Stimulated activated effector memory CD8-positive, alpha-beta T cell treated with anti-CD3 and anti-CD28 coated beads, Interleukin-12 subunit alpha, Interleukin-12 subunit beta, amount 100 ng/mL, for 72 hours (primary cell): ENCODE data around the gene UBE2I.

ENCODE experiments used
- ATAC-seq: fragments of 150-1000 bp; cut with Tn5 transposase; 2 replicates; pipeline ENCODE4 v1.10.0; 2021
- DNase-seq, 2 donors: peaks; one replicate each; pipeline ENCODE4 v3.0.0; 2021 to 2022; ENCODE audit warnings: low spot score in 2 of 2
- H3K27ac Mint-ChIP-seq: one replicate; pipeline ENCODE4 v1.8.0; 2022; ENCODE audit warnings: mild to moderate bottlenecking, mixed read lengths
- H3K36me3 Mint-ChIP-seq: one replicate; pipeline ENCODE4 v1.8.0; 2022; ENCODE audit warnings: mild to moderate bottlenecking, mixed read lengths
- H3K4me1 Mint-ChIP-seq: one replicate; pipeline ENCODE4 v1.8.0; 2022; ENCODE audit warnings: mixed read lengths
- H3K4me3 Mint-ChIP-seq: one replicate; pipeline ENCODE4 v1.8.0; 2022; ENCODE audit warnings: mild to moderate bottlenecking, mixed read lengths
- H3K9me3 Mint-ChIP-seq: one replicate; pipeline ENCODE4 v1.8.0; 2022; ENCODE audit warnings: mixed read lengths

UBE2I gene

DNA sequence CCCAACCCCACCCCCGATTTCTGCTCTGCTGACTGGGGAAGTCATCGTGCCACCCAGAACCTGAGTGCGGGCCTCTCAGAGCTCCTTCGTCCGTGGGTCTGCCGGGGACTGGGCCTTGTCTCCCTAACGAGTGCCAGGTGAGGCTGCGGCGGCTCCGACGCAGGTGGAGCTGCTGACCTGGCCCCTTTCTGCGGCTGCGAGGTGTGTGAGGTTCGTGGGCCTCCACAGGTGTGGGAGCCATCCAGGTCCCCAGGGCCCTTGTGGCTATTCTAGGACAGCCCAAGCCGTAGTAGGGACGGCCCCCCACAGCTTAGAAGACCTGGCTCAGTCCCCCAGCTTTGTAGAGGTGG, 3.0 kb downstream of the UBE2I start:
- no peaks in the 10 kb centered on the region for H3K9me3 Mint-ChIP-seq
- peak overlapping the region; percentile 73 for H3K27ac Mint-ChIP-seq
- ATAC-seq (no peak), DNase-seq (no peak)
- peak overlapping the region; percentile 94 for H3K4me3 Mint-ChIP-seq
- peaks cover 90% of the 10 kb centered on the region for H3K36me3 Mint-ChIP-seq
- peaks cover 30% of the 10 kb centered on the region for H3K4me1 Mint-ChIP-seq

DNA sequence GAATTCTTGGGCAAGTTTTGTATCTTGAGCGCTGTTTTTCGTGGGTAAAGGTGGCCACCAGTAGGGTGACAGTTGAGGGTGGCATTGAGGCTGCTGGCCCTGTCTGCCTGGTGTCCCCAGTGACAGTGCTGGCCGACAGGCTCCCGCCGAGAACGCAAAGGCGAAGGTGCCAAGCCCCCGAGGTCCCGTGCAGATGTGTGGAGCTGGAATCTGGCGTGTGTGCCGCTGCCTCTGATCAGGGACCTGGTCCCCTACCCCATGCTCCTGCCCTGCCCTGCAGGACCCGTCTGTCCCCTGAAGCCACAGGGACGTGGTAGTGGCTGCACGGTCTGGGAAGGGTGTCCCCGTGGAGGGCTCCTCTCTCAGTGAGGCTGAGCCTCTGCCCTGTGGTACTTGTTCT, 3.5 kb downstream of the UBE2I start:
- DNase-seq (no peak), ATAC-seq (no peak)
- H3K4me1 Mint-ChIP-seq, result peaks cover 35% of the 10 kb centered on the region
- H3K9me3 Mint-ChIP-seq, result no peaks in the 10 kb centered on the region
- H3K27ac Mint-ChIP-seq, result peak overlapping the region; percentile 73
- peak overlapping the region; percentile 94 for H3K4me3 Mint-ChIP-seq
- peaks cover 94% of the 10 kb centered on the region for H3K36me3 Mint-ChIP-seq

GRCh38 chr16:1313721-1314369, 4.4 kb downstream of the UBE2I start:
- H3K27ac Mint-ChIP-seq, result peak overlapping the region; percentile 80

GRCh38 chr16:1314399-1315068, 5.1 kb downstream of the UBE2I start:
- peak overlapping the region; percentile 80 for H3K27ac Mint-ChIP-seq

More at GRCh38 chr16:1313721-1314369, 4.4 kb downstream of the UBE2I start:
- peaks cover 94% of the 10 kb centered on the region for H3K36me3 Mint-ChIP-seq
- no peak for ATAC-seq
- no peak for DNase-seq
- no peak overlapping the region for H3K4me3 Mint-ChIP-seq
- H3K9me3 Mint-ChIP-seq, result no peaks in the 10 kb centered on the region
- peaks cover 42% of the 10 kb centered on the region for H3K4me1 Mint-ChIP-seq

GRCh38 chr16:1315081-1316032, 5.9 kb downstream of the UBE2I start:
- H3K36me3 Mint-ChIP-seq, result peaks cover 100% of the 10 kb centered on the region

More at GRCh38 chr16:1314399-1315068, 5.1 kb downstream of the UBE2I start:
- H3K9me3 Mint-ChIP-seq, result no peaks in the 10 kb centered on the region
- no peak for ATAC-seq
- peaks cover 97% of the 10 kb centered on the region for H3K36me3 Mint-ChIP-seq
- no peak for DNase-seq
- H3K4me1 Mint-ChIP-seq, result peaks cover 42% of the 10 kb centered on the region
- no peak overlapping the region for H3K4me3 Mint-ChIP-seq

GRCh38 chr16:1316033-1316405, 6.6 kb downstream of the UBE2I start:
- DNase-seq (no peak), ATAC-seq (no peak)
- H3K4me1 Mint-ChIP-seq, result peaks cover 32% of the 10 kb centered on the region
- no peak overlapping the region for H3K27ac Mint-ChIP-seq
- H3K4me3 Mint-ChIP-seq, result no peak overlapping the region
- no peaks in the 10 kb centered on the region for H3K9me3 Mint-ChIP-seq
- peaks cover 100% of the 10 kb centered on the region for H3K36me3 Mint-ChIP-seq

More at GRCh38 chr16:1315081-1316032, 5.9 kb downstream of the UBE2I start:
- no peak overlapping the region for H3K4me3 Mint-ChIP-seq
- ATAC-seq, result no peak
- H3K4me1 Mint-ChIP-seq, result peaks cover 38% of the 10 kb centered on the region
- H3K9me3 Mint-ChIP-seq, result no peaks in the 10 kb centered on the region
- no peak overlapping the region for H3K27ac Mint-ChIP-seq
- no peak for DNase-seq

DNA sequence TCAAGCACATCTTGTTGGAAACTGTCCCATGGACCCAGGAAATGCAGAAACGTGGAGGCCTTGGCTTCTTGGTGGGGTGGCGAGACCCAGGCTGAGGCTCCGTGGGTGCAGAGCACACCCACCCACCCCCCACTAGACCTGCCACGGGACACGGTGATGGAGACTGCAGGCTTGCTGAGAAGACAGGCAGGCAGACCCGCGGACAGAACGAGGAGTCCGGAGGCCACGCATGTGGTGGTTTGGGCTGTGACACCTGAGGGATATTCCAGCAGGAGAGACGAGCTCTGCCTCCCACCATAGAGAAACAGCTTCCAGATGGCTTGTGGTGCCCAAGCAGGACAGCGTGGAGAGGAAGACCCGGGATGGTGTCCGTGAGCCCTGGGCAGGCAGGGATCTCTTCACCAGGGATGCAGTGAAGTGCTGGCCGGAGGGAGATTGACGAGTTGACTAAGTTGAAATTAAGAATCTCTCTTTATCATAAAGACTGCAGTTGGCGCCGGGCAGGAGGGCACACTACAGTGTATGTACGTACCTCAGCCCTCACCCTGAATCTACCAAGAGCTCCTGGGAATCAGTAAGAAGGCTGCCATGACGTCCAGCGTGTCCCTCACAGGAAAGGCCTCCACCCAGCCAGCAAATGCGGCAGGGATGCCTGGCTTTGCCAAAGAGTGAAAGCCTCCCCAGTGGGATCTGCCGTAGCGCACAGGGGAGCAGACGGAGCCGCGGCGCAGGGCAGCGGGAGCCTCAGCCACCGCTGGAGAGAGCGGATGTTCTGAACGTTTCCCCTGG, 8.2 kb downstream of the UBE2I start:
- ATAC-seq (no peak), DNase-seq (no peak)
- H3K4me3 Mint-ChIP-seq, result no peak overlapping the region
- H3K27ac Mint-ChIP-seq, result peak overlapping the region; percentile 37
- H3K9me3 Mint-ChIP-seq, result no peaks in the 10 kb centered on the region
- H3K4me1 Mint-ChIP-seq, result peaks cover 20% of the 10 kb centered on the region
- H3K36me3 Mint-ChIP-seq, result peaks cover 100% of the 10 kb centered on the region

DNA sequence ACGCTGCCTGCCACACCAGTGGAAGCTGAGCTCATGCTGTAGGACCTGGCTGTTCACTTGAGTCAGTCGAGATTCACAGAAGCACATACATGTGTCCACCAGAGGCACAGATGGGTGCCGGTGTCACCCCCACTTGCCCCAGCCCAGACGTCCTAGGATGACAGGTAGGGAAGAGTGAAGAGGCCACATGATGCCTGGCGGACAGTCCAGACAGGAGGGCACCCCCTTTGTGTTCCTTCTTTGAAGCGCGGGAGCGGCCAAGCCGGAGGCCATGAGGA, 8.8 kb downstream of the UBE2I start:
- H3K36me3 Mint-ChIP-seq, result peaks cover 100% of the 10 kb centered on the region

DNA sequence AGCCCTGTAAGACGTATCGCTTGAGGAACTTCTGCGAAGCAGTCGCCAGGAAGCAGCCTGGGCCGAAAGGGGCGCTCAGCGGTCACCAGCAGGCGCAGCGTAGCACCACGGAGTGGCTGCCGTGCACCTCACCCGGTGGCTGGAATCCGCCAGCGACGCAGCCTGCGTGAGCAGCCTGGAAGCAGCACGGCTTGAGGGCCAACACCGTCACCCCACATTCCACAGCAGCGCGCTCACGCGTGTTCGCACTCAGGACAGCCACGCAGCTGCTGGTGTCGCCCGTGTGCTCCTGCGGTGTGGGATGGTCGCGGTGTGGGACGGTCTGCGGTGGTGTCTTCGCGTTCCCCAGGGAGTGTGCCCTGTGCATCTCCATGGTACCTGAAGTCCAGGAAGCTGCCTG, 9.6 kb downstream of the UBE2I start:
- H3K27ac Mint-ChIP-seq, result no peak overlapping the region

More for the DNA sequence above, 8.8 kb downstream of the UBE2I start:
- H3K4me3 Mint-ChIP-seq, result no peak overlapping the region
- ATAC-seq (no peak), DNase-seq (no peak)
- H3K9me3 Mint-ChIP-seq, result no peaks in the 10 kb centered on the region
- peaks cover 15% of the 10 kb centered on the region for H3K4me1 Mint-ChIP-seq
- peak overlapping the region; percentile 37 for H3K27ac Mint-ChIP-seq

GRCh38 chr16:1320097-1320496, 10.7 kb downstream of the UBE2I start:
- H3K4me1 Mint-ChIP-seq, result peaks cover 14% of the 10 kb centered on the region
- DNase-seq (no peak), ATAC-seq (no peak)
- peaks cover 100% of the 10 kb centered on the region for H3K36me3 Mint-ChIP-seq
- H3K27ac Mint-ChIP-seq, result no peak overlapping the region
- no peak overlapping the region for H3K4me3 Mint-ChIP-seq
- H3K9me3 Mint-ChIP-seq, result no peaks in the 10 kb centered on the region

More for the DNA sequence above, 9.6 kb downstream of the UBE2I start:
- peaks cover 14% of the 10 kb centered on the region for H3K4me1 Mint-ChIP-seq
- no peak overlapping the region for H3K4me3 Mint-ChIP-seq
- no peaks in the 10 kb centered on the region for H3K9me3 Mint-ChIP-seq
- no peak for ATAC-seq
- DNase-seq, result no peak
- peaks cover 100% of the 10 kb centered on the region for H3K36me3 Mint-ChIP-seq

DNA sequence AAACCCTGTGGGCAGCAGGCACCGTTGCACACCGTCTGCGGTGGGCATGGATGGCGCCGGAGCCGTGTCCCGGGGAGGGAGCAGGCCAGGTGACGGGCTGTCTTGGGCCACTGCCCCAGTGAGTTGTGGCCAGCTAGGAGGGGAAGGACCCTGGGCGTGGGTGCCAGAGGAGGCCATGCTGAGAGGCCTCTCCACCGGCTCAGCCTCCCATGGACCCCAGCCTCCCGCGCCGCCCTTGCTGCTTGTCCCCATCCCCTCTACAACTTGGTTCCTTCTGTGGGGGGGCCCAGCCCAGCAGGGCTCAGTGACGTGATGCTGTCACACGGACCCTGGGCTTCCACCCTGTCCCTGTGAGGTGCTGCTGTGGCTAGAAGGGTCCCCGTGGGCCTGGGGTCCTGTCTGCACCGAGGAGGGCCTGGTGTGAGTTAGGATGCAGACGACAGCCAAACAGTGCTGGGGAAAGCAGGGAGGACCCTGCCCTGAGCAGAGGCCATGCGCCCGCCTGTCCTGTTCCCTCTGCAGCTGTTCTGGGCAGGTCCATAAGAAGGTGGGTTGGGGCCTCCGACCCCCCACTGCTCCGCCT, 11.3 kb downstream of the UBE2I start:
- Mint-ChIP-seq H3K27ac (no peak overlapping the region), H3K4me3 (no peak overlapping the region), H3K9me3 (no peaks in the 10 kb centered on the region), H3K4me1 (peaks cover 14% of the 10 kb centered on the region), H3K36me3 (peaks cover 100% of the 10 kb centered on the region)
- DNase-seq (no peak), ATAC-seq (no peak)

DNA sequence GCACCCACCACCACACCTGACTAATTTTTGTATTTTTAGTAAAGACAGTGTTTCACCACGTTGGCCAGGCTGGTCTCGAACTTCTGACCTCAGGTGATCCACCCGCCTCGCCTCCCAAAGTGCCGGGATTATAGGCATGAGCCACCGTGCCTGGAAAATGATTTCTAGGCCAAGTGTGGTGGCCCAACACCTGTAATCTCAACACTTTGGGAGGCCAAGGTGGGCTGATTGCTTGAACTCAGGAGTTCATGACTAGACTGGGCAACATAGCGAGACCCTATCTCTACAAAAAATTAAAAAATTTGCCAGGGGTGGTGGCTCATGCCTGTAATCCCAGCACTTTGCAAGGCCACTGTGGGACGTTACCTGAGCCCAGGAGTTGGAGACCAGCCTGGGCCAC, 13.0 kb downstream of the UBE2I start:
- Mint-ChIP-seq H3K27ac (no peak overlapping the region), H3K36me3 (peaks cover 93% of the 10 kb centered on the region), H3K4me1 (peaks cover 12% of the 10 kb centered on the region), H3K9me3 (no peaks in the 10 kb centered on the region), H3K4me3 (no peak overlapping the region)
- no peak for DNase-seq
- no peak for ATAC-seq

DNA sequence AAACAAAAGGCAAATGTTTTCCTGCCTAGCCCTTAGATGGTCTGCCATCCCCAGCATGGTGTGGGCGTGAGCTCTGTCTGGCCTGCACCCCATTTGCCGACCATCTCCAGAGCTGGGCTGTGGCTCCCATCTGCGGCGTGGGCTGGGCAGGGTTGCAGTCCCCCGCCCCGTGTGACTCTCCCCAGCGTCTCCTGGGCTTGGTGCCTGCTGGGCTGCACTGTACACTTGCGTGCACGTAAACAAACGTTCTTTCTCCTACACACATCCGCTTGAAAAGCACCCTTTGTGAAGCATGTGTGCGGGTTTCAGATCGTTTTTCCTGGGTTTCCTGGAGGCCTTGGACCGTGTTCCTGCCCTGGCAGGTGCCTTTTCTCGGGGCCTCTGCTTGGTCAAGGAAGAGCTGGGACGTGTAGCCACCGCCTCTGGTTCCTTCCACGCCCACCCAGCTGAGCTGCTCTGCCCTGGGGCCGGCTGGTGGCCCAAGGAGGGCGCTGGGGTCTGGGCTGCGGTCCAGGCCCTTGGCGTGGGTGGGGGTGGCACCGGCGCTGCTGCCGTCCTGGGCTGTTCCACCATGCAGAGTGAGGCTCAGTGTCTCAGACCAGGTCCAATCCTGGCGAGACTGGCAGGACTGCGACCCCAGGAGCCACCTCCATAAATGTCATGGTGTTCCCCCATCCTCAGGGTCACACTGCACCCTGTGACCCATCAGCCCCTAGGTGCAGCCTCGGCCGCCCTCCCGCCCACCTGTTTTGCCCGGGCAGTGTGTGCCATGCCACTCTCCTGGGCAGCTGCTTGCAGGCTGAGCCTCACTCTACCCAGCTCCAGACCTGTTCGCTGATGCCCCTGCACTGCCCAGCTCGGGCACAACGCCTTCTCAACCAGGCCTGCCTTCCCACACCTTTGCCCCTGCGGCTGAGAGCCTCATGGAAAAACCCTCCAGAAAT, 14.1 kb downstream of the UBE2I start:
- ATAC-seq (no peak), DNase-seq (no peak)
- Mint-ChIP-seq H3K4me3 (no peak overlapping the region), H3K27ac (no peak overlapping the region), H3K9me3 (no peaks in the 10 kb centered on the region), H3K36me3 (peaks cover 81% of the 10 kb centered on the region), H3K4me1 (peaks cover under 1% of the 10 kb centered on the region)

DNA sequence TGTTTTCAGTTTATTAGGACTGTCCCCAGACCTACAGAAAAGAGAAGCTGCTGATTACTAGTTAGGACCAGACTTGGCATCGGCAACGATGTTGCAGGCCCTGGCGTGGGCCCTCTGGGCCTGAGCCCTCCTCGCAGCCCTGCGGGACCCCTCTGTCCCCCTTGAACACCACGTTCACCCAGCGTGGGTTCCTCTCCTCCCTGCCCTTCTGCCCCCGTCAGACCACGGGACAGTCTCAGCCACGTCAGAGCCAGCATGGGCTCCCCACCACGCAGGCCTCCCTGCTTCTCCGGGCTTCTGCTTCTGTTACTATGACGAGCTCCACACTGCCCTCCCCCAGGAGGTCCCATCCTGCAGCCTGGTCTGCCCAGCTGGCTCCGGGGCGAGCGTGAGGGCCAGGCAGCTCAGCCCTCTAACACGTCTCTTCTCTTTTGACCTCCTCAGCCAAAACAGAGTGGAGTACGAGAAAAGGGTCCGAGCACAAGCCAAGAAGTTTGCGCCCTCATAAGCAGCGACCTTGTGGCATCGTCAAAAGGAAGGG, 14.9 kb downstream of the UBE2I start:
- ATAC-seq (no peak), DNase-seq (no peak)
- Mint-ChIP-seq H3K36me3 (peaks cover 73% of the 10 kb centered on the region), H3K27ac (no peak overlapping the region), H3K9me3 (no peaks in the 10 kb centered on the region), H3K4me1 (no peaks in the 10 kb centered on the region), H3K4me3 (no peak overlapping the region)
